ENCODE data around the gene CH25H. TPM values are rescaled to one million over a fixed set of nuclear protein-coding genes. Genes with fewer than 3 reads are reported as not detected.

The CH25H gene
- total and polyA plus RNA-seq, 2 experiments from 2014 or later: 18.0 to 34.9 TPM

DNA sequence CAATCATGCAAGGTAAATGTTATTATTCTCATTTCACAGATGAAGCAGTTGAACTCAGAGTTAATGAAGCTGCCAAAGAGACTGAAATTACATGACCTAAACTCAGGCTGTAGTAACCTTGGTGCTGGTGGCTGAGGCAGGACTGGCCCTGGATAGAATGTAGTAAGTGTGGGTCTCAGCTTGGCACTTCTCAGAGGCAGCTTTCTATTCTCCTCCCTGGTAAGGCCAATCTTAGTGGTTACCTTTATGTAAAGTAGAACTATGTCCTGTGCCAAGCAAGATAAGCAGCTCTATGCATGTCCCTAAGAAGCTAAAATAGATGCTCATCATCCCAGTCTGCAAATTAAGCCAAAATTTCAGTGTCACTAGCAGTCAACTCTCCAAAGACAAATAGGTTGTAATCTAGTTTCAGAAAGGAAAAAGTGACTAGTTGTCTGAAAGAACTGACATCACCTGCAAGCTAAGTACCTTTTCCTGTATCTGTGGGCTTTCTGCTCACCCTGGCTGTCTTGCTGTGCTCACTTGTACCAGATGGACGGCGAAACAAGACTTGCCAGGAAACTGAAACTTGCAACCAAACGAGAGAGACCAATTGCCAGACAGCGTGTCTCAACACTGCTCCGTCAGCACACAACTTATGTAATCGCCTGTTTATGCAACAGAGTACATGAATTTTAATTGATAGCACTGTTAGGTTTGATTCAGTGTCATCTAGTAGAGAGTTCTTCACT, 43.7 kb downstream of the CH25H start:
- Histone ChIP-seq H3K9me2 (ENCODE audit: insufficient read depth) (no peaks in the 10 kb centered on the region), H3K9me3 (ENCODE audit: low read depth) (no peaks in the 10 kb centered on the region), H3K79me2 (ENCODE audit: insufficient read depth) (no peaks in the 10 kb centered on the region), H3K36me3 (ENCODE audit: low read depth) (no peaks in the 10 kb centered on the region), H3K9ac (no peak overlapping the region), H3K4me3 (peak overlapping the region; percentile 42), H3K4me1 (ENCODE audit: insufficient read depth) (peaks cover 51% of the 10 kb centered on the region), H3K27ac (no peak overlapping the region), H3K4me2 (ENCODE audit: unreplicated experiment) (peak overlapping the region; percentile 56), H2AFZ (0 out of 2 replicates have a peak overlapping the region, but pooled peaks have one; percentile 14), H3F3A (ENCODE audit: insufficient read depth) (peaks cover 35% of the 10 kb centered on the region), H4K20me1 (ENCODE audit: insufficient read depth) (no peaks in the 10 kb centered on the region), H3K27me3 (replicated peaks; ENCODE audit: insufficient read depth) (no peaks in the 10 kb centered on the region)
- 8 to 10% methylated on average over 6 of the region's 6 CpGs for WGBS, 2 experiments (ENCODE audit: low coverage in 1 of 2, low lambda C conversion rate in 2 of 2, missing lambda C conversion rate in 2 of 2)
- DNase-seq: peak; percentile 70
- TF ChIP-seq EZH2 (IDR thresholded peaks at IDR 0.05; ENCODE audit: insufficient read depth, poor library complexity, severe bottlenecking) (no peak), EZH2phosphoT487 (IDR thresholded peaks at IDR 0.05; ENCODE audit: insufficient read depth, low read depth) (no peak)
- in situ Hi-C loops (cut with MboI): no loop called here

DNA sequence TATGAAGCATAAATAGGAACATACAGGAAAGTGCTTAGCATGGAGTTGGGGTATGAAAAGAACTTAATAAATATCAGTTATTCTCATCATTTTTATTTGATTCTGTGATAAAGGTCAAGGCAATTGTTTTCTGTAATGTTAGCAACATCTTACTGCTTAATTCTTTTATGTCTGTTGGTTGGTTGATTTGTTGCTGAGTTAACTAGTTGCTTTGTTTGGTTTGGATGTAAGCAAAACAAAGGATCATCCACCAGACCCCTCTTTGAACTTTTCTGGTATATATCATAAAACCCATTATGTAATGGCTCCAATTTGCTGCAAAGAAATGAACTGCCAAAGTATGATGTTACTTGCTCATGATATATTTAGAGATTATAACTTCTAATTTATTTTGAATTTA, 44.5 kb downstream of the CH25H start:
- H3K9me2 ChIP-seq (ENCODE audit: insufficient read depth): no peaks in the 10 kb centered on the region
- H3K9ac ChIP-seq: no peak overlapping the region
- peaks cover 59% of the 10 kb centered on the region for H3K4me1 ChIP-seq (ENCODE audit: insufficient read depth)
- H3F3A ChIP-seq (ENCODE audit: insufficient read depth): peaks cover 43% of the 10 kb centered on the region
- no peak overlapping the region for H3K4me2 ChIP-seq (ENCODE audit: unreplicated experiment)
- no peaks in the 10 kb centered on the region for H3K79me2 ChIP-seq (ENCODE audit: insufficient read depth)
- no peak overlapping the region for H3K27ac ChIP-seq
- H3K4me3 ChIP-seq: no peak overlapping the region
- DNase-seq: no peak
- H3K27me3 ChIP-seq (replicated peaks; ENCODE audit: insufficient read depth): no peaks in the 10 kb centered on the region
- H3K36me3 ChIP-seq (ENCODE audit: low read depth): no peaks in the 10 kb centered on the region
- no peak overlapping the region for H2AFZ ChIP-seq
- in situ Hi-C loops (cut with MboI): no loop called here
- TF ChIP-seq EZH2phosphoT487 (IDR thresholded peaks at IDR 0.05; ENCODE audit: insufficient read depth, low read depth) (no peak), EZH2 (IDR thresholded peaks at IDR 0.05; ENCODE audit: insufficient read depth, poor library complexity, severe bottlenecking) (no peak)
- H4K20me1 ChIP-seq (ENCODE audit: insufficient read depth): no peaks in the 10 kb centered on the region
- H3K9me3 ChIP-seq (ENCODE audit: low read depth): no peaks in the 10 kb centered on the region

DNA sequence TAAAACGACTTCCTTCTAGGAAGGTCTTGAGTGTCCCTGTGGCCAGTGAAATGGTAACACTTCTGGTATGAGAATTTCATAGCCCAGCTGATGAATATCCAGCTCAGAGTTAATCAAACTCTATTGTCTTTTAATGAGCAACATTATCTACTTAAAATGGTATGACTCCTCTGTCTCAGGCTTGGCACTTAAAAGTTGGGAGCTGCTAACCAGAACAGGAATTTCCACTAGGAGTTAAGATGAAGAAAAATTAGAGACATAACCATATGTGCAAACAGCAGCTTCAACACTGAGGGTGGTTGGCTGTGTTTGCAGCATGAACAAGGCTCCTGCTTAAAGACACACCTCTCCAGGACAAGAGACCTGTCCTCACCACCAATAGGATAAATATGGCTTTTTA, 46.8 kb downstream of the CH25H start:
- 54 to 65% methylated on average over 1 of the region's 1 CpG for WGBS, 2 experiments (ENCODE audit: low coverage in 1 of 2, low lambda C conversion rate in 2 of 2, missing lambda C conversion rate in 2 of 2)
- Histone ChIP-seq H3K79me2 (ENCODE audit: insufficient read depth) (no peaks in the 10 kb centered on the region), H3K4me2 (ENCODE audit: unreplicated experiment) (peak overlapping the region; percentile 32), H3K9me2 (ENCODE audit: insufficient read depth) (no peaks in the 10 kb centered on the region), H3K4me1 (ENCODE audit: insufficient read depth) (peaks cover 57% of the 10 kb centered on the region), H3F3A (ENCODE audit: insufficient read depth) (peaks cover 38% of the 10 kb centered on the region), H2AFZ (no peak overlapping the region), H3K27ac (peak overlapping the region; percentile 54; the same call in 1 of the 2 replicates), H3K9ac (no peak overlapping the region), H3K27me3 (replicated peaks; ENCODE audit: insufficient read depth) (no peaks in the 10 kb centered on the region), H3K9me3 (ENCODE audit: low read depth) (no peaks in the 10 kb centered on the region), H4K20me1 (ENCODE audit: insufficient read depth) (no peaks in the 10 kb centered on the region), H3K4me3 (no peak overlapping the region), H3K36me3 (ENCODE audit: low read depth) (no peaks in the 10 kb centered on the region)
- in situ Hi-C loops (cut with MboI): no loop called here
- peak; percentile 16 for DNase-seq
- TF ChIP-seq EZH2 (IDR thresholded peaks at IDR 0.05; ENCODE audit: insufficient read depth, poor library complexity, severe bottlenecking): no peak

DNA sequence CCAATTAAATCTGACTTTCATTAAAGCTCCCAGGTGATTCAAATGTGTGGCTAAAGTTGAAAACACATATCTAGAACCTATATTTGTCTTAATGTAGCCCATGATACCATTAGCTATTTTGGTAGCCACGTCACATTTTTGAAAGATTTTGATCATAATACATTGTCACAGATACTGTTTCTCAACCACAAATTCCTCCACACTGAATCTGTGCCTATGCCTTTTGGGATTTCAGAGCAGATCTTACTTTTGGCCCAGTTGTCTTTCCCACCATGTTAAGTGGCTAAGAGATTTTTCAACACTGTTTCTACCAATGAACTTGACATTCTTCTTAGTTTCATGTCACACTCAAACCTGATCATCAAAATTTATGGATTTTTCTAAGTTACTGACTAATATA, 47.4 kb downstream of the CH25H start:
- Histone ChIP-seq H3K27me3 (replicated peaks; ENCODE audit: insufficient read depth) (no peaks in the 10 kb centered on the region), H2AFZ (no peak overlapping the region), H3K4me2 (ENCODE audit: unreplicated experiment) (peak overlapping the region; percentile 32), H3K9me2 (ENCODE audit: insufficient read depth) (no peaks in the 10 kb centered on the region), H3F3A (ENCODE audit: insufficient read depth) (peaks cover 38% of the 10 kb centered on the region), H3K27ac (peak overlapping the region; percentile 54), H3K9me3 (ENCODE audit: low read depth) (no peaks in the 10 kb centered on the region), H3K79me2 (ENCODE audit: insufficient read depth) (no peaks in the 10 kb centered on the region), H3K4me3 (no peak overlapping the region), H3K4me1 (ENCODE audit: insufficient read depth) (peaks cover 56% of the 10 kb centered on the region), H4K20me1 (ENCODE audit: insufficient read depth) (no peaks in the 10 kb centered on the region), H3K9ac (no peak overlapping the region), H3K36me3 (ENCODE audit: low read depth) (no peaks in the 10 kb centered on the region)
- no peak for TF ChIP-seq EZH2phosphoT487 (IDR thresholded peaks at IDR 0.05; ENCODE audit: insufficient read depth, low read depth)
- TF ChIP-seq EZH2 (IDR thresholded peaks at IDR 0.05; ENCODE audit: insufficient read depth, poor library complexity, severe bottlenecking): no peak
- in situ Hi-C loops (cut with MboI): no loop called here
- WGBS, 2 experiments (ENCODE audit: low coverage in 1 of 2, low lambda C conversion rate in 2 of 2, missing lambda C conversion rate in 2 of 2): 38 to 57% methylated on average over 1 of the region's 1 CpG
- peak; percentile 63 for DNase-seq

- Histone ChIP-seq H3K27ac (peak overlapping the region; percentile 60), H3K27me3 (replicated peaks; ENCODE audit: insufficient read depth) (no peaks in the 10 kb centered on the region), H3K9me3 (ENCODE audit: low read depth) (no peaks in the 10 kb centered on the region), H3F3A (ENCODE audit: insufficient read depth) (peaks cover 38% of the 10 kb centered on the region), H3K9ac (no peak overlapping the region), H3K4me1 (ENCODE audit: insufficient read depth) (peaks cover 55% of the 10 kb centered on the region), H3K36me3 (ENCODE audit: low read depth) (no peaks in the 10 kb centered on the region), H3K4me2 (ENCODE audit: unreplicated experiment) (peak overlapping the region; percentile 32), H3K4me3 (no peak overlapping the region), H4K20me1 (ENCODE audit: insufficient read depth) (no peaks in the 10 kb centered on the region), H2AFZ (no peak overlapping the region), H3K9me2 (ENCODE audit: insufficient read depth) (no peaks in the 10 kb centered on the region), H3K79me2 (ENCODE audit: insufficient read depth) (no peaks in the 10 kb centered on the region)
- TF ChIP-seq EZH2 (IDR thresholded peaks at IDR 0.05; ENCODE audit: insufficient read depth, poor library complexity, severe bottlenecking) (no peak), EZH2phosphoT487 (IDR thresholded peaks at IDR 0.05; ENCODE audit: insufficient read depth, low read depth) (no peak)
- DNase-seq: peak; percentile 47
- in situ Hi-C loops (cut with MboI): no loop called here
These were observed 47.8 kb downstream of the CH25H start for GRCh38 chr10:89159316-89159715.

Data from GM23248 (cell line).